Stomach (tissue), 4 donors: ENCODE measurements around the gene SDSL.

Experiments
- CTCF ChIP-seq, 7 experiments: fragments of 450-650 bp in 4 of 7; fragments of 200-600 bp in 3 of 7; sonication (generic) in 3 of 7; IDR thresholded peaks; one replicate each; pipeline ENCODE4 v1.5.1; 2016 to 2019; ENCODE audit warnings: antibody characterized with exemption in 7 of 7, control low read depth in 2 of 7, mild to moderate bottlenecking in 1 of 7
- EP300 ChIP-seq: sonication (generic); formaldehyde crosslinking; IDR thresholded peaks from one replicate; pipeline ENCODE4 v1.6.1; 2017; ENCODE audit warnings: antibody characterized with exemption
- POLR2A ChIP-seq, 4 donors: fragments of 450-650 bp; IDR thresholded peaks; one replicate each; pipeline ENCODE4 v1.6.1; 2016; ENCODE audit warnings: antibody characterized with exemption in 4 of 4, control low read depth in 2 of 4, mild to moderate bottlenecking in 1 of 4, moderate library complexity in 1 of 4
- POLR2AphosphoS5 ChIP-seq, 3 donors: sonication (generic); formaldehyde crosslinking; IDR thresholded peaks; one replicate each; pipeline ENCODE4 v1.6.1; 2016; ENCODE audit warnings: antibody characterized with exemption in 3 of 3

GRCh38 chr12:113457710-113458109 is 35.5 kb downstream of the SDSL start:
- TF ChIP-seq POLR2AphosphoS5 (IDR thresholded peaks at IDR 0.05), result no peak
- TF ChIP-seq CTCF (IDR thresholded peaks at IDR 0.05), result no peak
- TF ChIP-seq EP300, result no peak
- no peak for TF ChIP-seq POLR2A (IDR thresholded peaks at IDR 0.05)
